Cerebellar cortex (tissue), 1 donor: ENCODE results near the gene PSMC5.
"Not testable (repeated sequence)": the region's sequence is repeated elsewhere in the genome, so short reads cannot be mapped to it uniquely, and the experiment has no call there.

Experiments used
- DNase-seq: peaks from one replicate; pipeline ENCODE4 v3.0.0-alpha.2; 2015; ENCODE audit warnings: low spot score

The PSMC5 gene

DNA sequence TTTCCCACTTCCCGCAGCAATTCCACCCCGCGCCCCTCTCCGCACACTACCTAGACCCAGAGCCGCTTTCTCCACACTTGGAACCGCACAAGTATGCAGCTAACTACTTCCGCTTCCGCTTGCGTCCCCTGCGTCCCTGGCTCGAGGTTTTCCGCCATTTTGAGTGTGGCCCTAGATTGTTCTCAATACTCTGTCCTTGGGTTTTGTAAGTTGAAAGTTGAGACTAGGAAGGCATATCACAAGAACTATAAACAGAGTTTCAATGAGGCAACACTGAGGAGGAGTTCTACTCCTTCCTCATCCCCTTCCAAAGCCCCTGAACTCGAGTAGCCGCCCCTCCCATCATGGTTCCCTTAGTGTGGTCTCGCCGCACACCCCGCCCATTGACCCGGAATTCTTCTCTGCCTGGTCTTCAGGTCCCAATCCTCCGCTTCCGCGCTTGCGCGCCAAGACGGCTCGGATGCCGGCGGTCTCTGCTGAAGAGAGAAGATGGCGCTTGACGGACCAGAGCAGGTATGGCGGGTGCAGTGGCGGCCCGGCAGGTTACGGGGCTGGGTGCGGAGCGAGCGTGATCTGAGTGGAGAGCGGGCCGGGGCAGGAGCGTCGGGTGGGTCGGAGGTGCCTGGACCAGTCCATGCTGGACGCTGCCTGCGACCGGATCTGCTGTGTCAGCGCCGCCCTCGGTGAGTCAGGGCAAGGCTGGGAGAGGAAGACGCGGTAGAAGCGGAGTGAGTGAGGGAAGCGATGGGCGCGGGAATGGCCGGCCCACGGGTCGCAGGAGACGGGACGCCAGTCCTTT, at the start of gene PSMC5, which contains the start of gene FTSJ3:
Gene PSMC5, plus strand, starts transcription at position 430 of the 799 bp plus-strand sequence. Its CDS starts 60 bp downstream, at position 490.
Gene FTSJ3, minus strand, starts transcription at position 662 of the 799 bp plus-strand sequence. CDS start 761 bp downstream, outside the sequence.
- peak; percentile 99 for DNase-seq

DNA sequence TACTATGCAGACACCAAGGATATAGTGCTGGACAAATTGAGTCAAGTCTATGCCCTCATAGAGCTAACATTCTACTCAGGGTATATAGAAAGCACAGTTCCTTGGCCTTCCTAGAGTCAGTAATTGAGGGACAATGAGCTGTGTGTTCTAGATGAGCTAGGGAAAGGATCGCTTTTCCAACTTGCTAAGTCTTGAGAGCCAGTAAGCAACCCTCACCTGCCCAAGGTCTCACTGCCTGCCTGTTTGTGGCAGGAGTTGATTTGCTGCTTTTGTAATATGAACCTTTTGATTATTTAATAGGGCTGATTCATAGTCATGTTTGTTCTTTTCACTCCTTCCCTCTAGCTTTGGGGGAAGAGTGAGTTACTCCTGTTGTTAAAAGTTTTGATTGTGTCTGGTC, 46.7 kb upstream of the PSMC5 start:
- no peak for DNase-seq

DNA sequence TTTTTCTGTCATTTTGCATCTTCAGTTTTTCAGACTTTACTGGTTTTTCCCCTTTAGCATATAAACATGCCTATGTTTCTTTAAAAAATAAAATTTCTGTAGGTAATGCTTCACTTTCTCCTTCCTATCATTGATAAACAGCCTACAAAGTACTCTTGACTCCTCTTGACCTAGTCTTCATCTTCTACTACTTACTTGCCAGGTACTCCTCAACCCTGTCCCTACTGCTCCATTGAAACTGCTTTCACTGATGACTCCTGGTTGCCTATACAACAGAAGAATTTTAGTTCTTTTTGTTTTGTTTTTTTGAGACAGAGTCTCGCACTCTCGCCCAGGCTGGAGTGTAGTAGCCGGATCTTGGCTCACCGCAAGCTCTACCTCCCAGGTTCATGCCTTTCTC, 46.3 kb upstream of the PSMC5 start:
- DNase-seq, result no peak

DNA sequence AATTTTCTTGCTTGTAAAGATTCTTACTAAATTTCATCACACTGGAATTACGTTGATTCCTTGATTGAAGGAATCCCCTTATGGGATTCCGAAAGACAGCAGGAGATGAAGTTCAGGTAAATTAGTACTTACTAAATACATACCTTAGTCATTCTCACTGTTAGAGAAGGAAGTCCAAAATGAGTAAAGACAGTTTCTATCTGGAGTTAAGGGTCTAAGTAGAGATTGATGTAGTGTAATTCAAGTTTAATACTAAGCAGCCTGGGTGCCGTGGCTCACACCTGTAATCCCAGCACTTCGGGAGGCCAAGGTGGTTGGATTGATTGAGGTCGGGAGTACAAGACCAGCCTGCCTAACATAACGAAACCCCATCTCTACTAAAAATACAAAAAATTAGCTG, 43.7 kb upstream of the PSMC5 start:
- no peak for DNase-seq

DNA sequence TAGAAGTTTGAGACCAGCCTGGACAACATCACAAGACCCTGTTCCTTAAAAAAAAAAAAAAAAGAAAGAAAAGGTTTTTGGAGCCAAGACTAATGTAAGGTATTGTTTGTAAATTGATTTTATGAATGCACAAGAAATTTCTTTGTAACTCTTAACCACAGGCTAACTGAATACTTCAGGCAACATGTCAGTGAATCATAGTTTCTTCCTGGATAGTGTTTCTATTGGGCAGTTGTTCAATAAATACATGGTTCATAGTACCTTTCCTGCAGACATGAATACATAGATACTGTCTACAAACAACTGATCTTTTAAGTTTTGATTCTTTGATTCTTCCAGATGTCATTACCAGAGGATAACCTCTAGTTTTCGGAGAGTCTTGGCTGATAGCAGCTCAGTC, 41.7 kb upstream of the PSMC5 start:
- no peak for DNase-seq

DNA sequence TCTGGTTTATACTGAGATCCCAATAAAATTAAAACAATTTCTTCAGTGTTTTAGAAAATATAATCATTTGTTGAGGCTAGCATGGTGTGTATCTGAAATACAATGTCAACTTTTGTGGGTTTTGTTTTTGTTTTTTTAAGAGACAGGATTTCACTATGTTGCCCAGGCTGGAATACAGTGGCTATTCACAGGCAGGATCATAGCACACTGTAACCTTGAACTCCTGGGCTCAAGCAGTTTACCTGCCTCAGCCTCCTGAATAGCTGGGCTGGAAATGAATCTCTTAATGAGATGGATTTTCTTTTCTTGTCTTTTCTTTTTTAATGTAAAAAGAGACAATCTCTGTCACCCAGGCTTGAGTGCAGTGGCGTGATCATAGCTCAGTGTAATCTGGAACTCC, 41.1 kb upstream of the PSMC5 start:
- no peak for DNase-seq

DNA sequence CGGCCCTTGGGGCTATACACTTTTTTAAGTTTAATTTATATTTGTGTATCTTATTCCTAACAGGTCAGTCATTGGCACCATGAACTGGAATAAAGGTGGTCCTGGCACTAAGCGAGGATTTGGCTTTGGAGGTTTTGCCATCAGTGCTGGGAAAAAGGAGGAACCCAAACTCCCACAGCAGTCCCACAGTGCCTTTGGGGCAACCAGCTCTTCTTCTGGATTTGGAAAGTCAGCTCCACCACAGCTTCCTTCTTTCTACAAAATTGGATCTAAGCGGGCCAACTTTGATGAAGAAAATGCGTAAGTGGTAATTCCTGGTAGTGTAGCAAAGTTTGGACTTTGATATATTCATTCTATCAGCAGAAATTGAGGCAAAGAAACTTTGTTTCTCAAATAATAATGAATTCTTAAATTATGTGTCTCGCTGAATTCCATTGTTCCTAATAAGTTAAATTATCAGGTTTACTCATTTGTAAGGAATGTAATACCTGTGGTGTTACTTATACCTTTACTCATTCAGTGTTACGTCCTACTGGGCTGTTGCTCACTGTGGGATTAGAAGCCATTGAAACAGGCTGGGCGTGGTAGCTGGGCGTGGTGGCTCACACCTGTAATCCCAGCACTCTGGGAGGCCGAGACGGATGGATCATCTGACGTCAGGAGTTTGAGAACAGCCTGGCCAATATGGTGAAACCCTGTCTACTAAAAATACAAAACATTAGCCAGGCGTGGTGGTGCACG, 40.1 kb upstream of the PSMC5 start:
- DNase-seq, result no peak

DNA sequence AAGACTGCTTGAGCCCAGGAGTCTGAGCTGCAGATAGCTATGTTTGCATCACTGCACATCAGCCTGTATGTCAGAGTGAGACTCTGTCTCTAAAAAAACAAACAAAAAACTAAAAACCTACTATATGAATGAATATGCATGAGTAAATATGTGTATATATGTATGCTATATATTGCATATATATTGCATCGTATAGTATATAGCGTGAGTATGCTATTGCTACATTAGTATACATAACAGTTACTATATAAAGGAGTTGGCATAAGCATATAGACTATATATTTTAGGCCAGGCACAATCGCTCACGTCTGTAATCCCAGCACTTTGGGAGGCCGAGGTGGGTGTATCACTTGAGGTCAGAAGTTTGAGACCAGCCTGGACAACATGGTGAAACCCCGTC, 37.2 kb upstream of the PSMC5 start:
- no peak for DNase-seq

DNA sequence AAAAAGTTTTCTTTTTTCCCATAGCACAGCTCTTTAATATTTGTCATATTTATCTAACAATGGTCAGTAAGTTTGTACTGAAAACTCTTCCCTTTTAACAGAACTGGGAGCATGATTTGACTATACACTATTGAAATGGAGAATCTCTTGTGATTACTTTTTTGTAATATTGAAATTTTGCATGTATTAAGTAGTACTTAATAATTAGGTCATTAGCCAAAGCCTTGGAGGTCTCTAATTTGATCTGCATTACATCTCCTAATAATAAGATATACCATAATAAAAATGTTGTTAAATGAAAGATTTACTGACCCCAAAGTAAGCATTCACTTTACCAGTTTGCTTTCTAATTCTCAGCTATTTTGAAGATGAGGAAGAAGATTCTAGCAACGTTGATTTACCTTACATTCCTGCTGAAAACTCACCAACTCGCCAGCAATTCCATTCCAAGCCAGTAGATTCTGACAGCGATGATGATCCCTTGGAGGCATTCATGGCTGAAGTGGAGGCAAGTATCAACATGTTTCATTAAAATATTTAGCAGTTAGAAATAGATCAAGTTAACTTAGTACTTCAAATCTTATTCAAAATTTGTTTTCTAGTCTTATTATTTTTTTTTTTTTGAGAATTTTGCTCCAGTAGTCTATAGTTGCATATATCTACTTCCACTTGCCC, 35.0 kb upstream of the PSMC5 start:
- no peak for DNase-seq

DNA sequence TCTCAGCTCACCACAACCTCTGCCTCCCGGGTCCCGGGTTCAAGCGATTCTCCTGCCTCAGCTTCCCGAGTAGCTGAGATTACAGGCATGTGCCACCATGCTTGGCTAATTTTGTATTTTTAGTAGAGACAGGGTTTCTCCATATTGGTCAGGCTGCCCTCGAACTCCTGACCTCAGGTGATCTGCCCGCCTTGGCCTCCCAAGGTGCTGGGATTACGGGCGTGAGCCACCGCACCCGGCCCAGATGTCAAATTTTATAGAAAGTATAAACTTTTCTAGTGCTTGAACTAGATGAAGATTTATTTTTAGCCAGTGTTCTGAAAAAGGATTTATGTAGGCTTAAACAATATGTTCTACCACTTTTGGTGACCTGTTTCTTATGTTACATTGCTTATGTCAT, 30.9 kb upstream of the PSMC5 start:
- not testable (repeated sequence) for DNase-seq

DNA sequence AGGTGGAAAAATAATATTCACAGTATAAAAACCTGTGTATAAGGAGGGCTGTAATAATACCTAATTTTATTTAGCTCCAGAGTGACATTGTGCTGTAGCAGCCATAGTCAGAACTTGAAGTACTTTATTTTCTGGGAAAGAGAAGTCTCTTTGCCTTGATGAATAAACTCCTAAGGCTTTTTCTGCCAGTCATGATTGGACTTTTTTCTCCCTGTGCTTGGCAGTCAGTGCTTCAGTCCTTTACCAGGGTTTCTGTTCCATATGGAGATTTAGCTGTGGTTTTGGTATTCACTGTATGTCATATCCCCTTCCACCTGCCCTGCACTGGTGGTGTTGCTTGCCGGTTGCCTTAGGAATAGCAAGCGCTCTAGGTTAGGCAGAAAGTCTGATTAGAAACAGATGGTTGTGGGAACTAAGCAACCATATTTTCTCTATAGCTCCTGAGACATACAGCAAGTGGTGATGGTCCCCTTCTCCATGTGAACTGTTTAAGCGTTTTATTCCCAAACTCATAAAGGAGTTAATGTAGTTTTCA, 28.6 kb upstream of the PSMC5 start:
- no peak for DNase-seq

DNA sequence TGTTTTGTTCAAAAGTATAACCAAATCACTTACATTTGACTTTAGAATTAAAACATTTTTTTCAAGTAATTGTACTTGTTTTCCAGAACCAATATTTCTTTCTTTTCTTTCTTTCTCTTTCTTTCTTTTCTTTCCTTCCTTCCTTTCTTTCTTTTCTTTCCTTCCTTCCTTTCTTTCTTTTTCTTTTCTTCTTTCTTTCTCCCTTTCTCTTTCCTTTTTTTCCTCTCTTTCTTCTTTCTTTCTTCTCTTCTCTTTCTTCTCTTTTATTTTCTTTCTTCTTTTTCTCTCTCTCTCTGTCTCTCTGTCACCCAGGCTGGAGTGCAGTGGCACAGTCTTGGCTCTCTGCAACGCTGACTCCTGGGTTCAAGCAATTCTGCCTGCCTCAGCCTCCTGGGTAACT, 26.4 kb upstream of the PSMC5 start:
- no peak for DNase-seq

DNA sequence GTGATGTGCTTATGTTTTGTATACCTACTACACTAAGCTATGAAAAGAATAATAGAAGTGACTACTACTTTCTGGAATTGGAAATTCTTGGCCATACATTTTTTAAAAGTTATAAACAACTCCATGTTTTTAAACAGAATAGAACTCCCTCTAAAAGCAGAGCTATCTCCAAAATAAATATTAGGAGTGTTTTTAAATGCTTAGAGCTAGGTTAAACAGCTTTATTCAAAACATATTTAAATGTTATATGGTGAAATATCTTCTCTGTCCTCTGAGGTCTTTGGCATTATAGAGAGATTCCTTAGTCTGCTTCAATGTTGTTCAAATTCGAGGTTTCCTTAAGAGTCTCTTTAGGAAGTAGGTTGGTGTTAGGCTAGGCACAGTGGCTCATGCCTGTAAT, 22.9 kb upstream of the PSMC5 start:
- no peak for DNase-seq

DNA sequence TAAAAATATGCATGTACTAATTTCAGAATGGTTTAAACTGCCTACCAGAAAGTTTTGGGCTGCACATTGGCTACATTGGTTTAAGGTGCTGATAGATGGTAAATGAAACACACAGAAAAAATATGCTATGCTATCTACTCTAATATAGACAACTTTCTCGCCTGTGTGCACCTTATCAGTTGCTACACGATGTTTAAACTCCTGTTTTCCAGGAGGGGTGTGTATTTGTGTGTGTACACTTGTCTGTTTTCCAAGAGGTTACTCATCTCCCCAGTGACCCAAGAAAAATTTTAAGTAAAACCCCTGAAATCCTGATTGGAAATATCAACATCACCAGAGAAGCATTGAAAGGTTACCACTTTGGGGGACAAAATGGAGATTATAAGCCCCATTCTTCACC, 21.6 kb upstream of the PSMC5 start:
- DNase-seq, result no peak

DNA sequence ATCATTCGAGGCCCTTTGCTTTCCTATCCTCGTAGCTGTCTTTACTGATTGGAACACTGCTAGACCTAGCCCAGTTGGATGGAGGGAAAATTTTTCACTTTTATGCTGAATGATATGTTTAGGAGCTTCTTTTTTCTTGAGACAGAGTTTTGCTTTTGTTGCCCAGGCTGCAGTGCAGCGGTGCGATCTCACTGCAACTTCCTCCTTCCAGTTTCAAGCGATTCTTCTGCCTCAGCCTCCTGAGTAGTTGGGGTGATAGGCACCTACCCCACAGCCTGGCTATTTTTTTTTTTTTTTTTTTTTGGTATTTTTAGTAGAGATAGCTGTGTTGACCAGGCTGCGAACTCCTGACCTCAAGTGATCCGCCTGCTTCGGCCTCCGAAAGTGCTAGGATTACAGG, 17.3 kb upstream of the PSMC5 start:
- DNase-seq, result no peak

DNA sequence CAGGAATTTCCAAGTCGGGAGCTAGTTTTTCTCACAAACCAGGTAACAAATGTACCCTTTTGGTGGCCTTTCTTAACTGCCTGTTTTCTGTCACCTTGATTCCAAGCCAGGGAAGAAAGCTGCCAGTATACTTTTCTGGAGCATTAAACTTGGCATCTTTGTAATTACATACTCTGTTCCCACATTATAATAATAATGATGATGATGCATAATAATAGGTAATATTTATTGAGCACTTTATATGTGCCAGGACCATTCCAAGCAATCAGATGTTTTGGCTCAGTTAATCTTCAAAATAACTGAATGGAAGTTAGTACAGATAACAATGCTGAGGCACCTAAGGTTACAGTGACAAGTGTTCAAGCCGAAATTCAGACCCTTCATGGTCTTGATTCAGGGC, 11.1 kb upstream of the PSMC5 start:
- DNase-seq, result no peak

DNA sequence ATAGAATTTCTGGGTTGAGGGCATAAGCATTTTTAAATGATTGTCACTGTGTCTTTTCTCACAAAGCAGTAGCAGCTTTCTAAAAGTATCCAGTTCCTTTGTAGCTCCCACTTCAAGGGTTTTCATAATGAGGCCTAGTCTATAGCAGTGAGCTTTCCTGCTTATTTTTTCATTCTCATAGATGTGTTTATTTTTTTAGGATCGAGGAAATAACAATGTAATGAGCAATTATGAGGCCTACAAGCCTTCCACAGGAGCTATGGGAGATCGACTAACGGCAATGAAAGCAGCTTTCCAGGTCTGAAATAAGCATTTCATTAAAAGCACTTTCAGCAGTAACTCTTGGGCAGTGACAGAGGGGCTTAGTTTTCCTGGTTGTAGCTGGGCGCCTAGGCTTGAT, 10.6 kb upstream of the PSMC5 start:
- no peak for DNase-seq

DNA sequence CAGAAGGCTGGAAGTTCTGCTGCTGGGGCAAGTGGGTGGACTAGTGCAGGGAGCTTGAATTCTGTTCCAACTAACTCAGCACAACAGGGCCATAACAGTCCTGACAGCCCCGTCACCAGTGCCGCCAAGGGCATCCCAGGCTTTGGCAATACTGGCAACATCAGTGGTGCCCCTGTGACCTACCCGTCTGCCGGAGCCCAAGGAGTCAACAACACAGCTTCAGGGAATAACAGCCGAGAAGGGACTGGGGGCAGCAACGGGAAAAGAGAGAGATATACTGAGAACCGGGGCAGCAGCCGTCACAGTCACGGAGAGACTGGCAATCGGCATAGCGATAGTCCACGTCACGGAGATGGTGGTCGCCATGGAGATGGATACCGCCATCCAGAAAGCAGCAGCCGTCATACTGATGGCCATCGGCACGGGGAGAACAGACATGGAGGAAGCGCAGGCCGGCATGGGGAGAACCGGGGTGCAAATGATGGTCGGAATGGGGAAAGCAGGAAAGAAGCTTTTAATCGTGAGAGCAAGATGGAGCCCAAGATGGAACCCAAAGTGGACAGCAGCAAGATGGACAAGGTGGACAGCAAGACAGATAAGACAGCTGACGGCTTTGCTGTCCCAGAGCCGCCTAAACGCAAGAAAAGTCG, 9.4 kb upstream of the PSMC5 start:
- DNase-seq, result no peak

DNA sequence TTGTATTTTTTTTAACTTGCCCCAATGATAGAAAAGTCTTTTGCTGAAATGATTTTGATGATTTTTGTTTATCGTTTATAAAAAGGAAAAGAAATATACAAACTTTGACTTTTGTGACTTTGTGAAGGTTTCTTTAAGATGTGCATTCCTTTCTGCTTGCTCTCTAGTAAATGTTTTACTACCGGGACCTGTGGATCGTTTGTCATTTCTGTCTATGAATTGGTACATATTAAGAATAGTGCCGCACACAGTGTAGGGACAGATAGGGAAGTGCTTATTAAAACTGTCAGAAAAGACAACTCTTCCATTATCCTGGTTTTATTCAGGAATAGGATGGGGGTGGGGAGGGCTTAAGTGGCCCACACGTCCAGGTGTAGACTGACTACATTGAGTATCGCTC, 8.1 kb upstream of the PSMC5 start:
- no peak for DNase-seq

DNA sequence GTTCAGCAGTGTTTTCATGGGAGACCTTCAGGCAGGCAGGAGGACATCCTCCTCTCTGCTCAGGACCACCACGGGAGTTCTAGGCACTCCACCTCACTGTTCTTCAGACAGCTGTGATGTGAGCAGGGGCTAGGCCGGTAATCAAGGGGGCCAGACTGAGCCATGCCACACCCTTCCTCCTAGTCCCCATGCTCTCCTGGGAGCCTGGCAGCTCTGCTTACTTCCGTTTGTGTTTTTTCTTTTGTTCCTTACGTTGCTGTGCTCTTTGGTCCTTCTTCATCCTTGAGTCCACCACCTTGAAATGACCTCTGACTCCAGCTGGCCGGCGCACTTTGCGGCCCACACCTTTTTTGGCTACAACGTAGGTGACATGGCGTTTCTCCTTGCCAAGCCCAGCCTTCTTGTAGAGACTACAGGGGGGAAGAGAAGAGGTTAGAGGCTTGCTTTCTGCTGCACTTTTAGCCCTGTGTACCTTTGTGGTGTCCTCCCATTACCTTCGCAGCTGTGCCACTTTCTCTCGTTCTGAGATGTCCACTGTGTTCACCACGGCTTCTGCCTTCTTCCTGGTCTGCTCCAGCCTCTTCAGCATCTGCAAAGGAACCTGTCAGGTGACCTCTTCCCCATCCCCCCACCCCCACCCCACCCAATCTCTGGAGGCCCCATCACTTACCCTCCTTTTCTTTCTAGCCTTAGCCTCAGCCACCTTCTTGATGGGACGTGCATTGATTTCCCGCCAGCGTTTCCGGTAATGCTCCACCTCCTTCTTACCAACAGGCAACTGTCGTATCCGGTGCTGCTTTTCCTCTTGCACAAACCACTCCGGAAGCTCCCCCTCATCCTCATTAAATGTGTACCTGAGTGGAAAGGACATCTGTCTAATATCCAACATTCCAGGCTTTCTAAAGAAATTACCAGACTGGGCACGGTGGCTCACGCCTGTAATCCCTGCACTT, 7.4 kb upstream of the PSMC5 start:
- DNase-seq, result no peak

DNA sequence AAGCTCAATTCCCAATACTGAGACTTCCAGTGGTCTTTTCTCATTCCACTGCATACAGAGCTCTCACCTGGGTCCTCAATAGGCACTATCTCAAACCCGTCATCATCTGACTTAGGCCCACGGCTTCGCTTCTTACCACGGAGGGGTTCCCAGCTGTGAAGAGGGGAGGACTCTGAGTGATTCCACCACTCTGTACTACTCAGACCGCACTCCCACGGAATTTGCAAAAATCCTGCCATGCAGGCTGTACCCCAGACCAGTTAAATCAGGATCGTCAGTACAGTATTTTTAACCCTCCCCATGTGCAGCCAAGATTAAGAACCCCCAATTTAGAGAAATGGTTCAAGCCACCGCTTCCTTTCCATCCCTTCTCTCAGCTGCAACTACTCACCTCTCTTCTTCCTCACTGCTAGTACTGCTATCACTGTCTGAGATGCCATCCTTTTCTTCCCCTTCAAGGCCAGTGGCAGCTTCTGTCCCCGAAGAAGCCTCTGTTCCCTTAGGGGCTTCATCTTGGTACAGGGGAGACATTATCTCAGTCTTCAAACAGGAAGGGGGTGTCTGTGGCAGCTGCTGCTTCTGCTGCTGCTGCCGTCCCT, 6.2 kb upstream of the PSMC5 start:
- DNase-seq, result no peak
